Measurements from ENCODE around the gene GRK5.

Gene GRK5

GRCh38 chr10:119211625-119212441, 4.5 kb downstream of the GRK5 start:
- H3K4me3 ChIP-seq (replicated peaks; ENCODE audit: low read depth, low read length): no peak overlapping the region
- DNase-seq (ENCODE audit: extremely low read depth, low read depth): no peak
- TF ChIP-seq CTCF (IDR thresholded peaks at IDR 0.05; ENCODE audit: low read depth, low read length, missing control alignments): no peak

- DNase-seq (ENCODE audit: extremely low read depth, low read depth): no peak
- TF ChIP-seq CTCF (IDR thresholded peaks at IDR 0.05; ENCODE audit: low read depth, low read length, missing control alignments): no peak
These were observed 8.0 kb downstream of the GRK5 start for GRCh38 chr10:119215371-119215770.

GRCh38 chr10:119216127-119216526, 8.8 kb downstream of the GRK5 start:
- no peak overlapping the region for H3K4me3 ChIP-seq (replicated peaks; ENCODE audit: low read depth, low read length)
- TF ChIP-seq CTCF (IDR thresholded peaks at IDR 0.05; ENCODE audit: low read depth, low read length, missing control alignments): no peak
- DNase-seq (ENCODE audit: extremely low read depth, low read depth): no peak

More at GRCh38 chr10:119215371-119215770, 8.0 kb downstream of the GRK5 start:
- H3K4me3 ChIP-seq (replicated peaks; ENCODE audit: low read depth, low read length): no peak overlapping the region

- no peak for TF ChIP-seq CTCF (IDR thresholded peaks at IDR 0.05; ENCODE audit: low read depth, low read length, missing control alignments)
- H3K4me3 ChIP-seq (replicated peaks; ENCODE audit: low read depth, low read length): no peak overlapping the region
- no peak for DNase-seq (ENCODE audit: extremely low read depth, low read depth)
These were observed 10.0 kb downstream of the GRK5 start for GRCh38 chr10:119217401-119217800.

GRCh38 chr10:119217991-119218490, 10.7 kb downstream of the GRK5 start:
- H3K4me3 ChIP-seq (replicated peaks; ENCODE audit: low read depth, low read length): no peak overlapping the region
- TF ChIP-seq CTCF (IDR thresholded peaks at IDR 0.05; ENCODE audit: low read depth, low read length, missing control alignments): no peak
- no peak for DNase-seq (ENCODE audit: extremely low read depth, low read depth)

- DNase-seq (ENCODE audit: extremely low read depth, low read depth): no peak
- H3K4me3 ChIP-seq (replicated peaks; ENCODE audit: low read depth, low read length): no peak overlapping the region
- TF ChIP-seq CTCF (IDR thresholded peaks at IDR 0.05; ENCODE audit: low read depth, low read length, missing control alignments): no peak
These were observed 12.5 kb downstream of the GRK5 start for GRCh38 chr10:119219871-119220270.
